HepG2 (cell line): ENCODE measurements around the gene APBB1. TPM values are rescaled to one million over a fixed set of nuclear protein-coding genes. Genes with fewer than 3 reads are reported as not detected.

Experiments
- ATAC-seq: fragments of 200-7000 bp; cut with Tn5 transposase; 3 replicates; pipeline ENCODE4 v1.9.1; 2020; ENCODE audit warnings: mild to moderate bottlenecking, moderate library complexity
- BruUV-seq: library from RNA; stranded (reverse); fragments of 400-500 nt; replicated peaks from 2 replicates; lab custom pipeline; 2021; lab: Mats Ljungman, UMichigan
- CTCF ChIA-PET: fragments of 300-600 bp; formaldehyde crosslinking; extraction: SDS; loops from one replicate; lab custom pipeline; 2021; ENCODE audit warnings: low total read pairs, inconsistent platforms, low intra/inter-chr PET ratio; lab: Yijun Ruan, JAX
- POLR2A ChIA-PET: fragments of 350-600 bp; sonication (Branson Sonifier 250); formaldehyde crosslinking; loops from one replicate; lab custom pipeline; 2020; ENCODE audit warnings: antibody characterized with exemption, inconsistent platforms; lab: Yijun Ruan, JAX
- DNase-seq: peaks from one replicate; pipeline ENCODE4 v3.0.0-alpha.2; 2015; ENCODE audit warnings: low spot score
- FAIRE-seq: peaks from 3 replicates; lab custom pipeline; 2011; peaks lifted over from hg19 to GRCh38; lab: Jason Lieb, UNC
- H2AFZ ChIP-seq: one replicate; pipeline ENCODE4 v1.6.1; 2011; ENCODE audit warnings: low read length, inconsistent platforms
- H3K27ac ChIP-seq: fragments of 300-600 bp; 3 replicates; pipeline ENCODE4 v1.8.0; 2011; ENCODE audit warnings: mixed run types, mild to moderate bottlenecking, mixed read lengths, low read length, inconsistent platforms; ENCODE audit not compliant: insufficient read depth; ENCODE audit errors: extremely low read length
- H3K27me3 ChIP-seq, 2 experiments: fragments of 200-600 bp in 1 of 2; 2 replicates in 1 of 2; 3 replicates in 1 of 2; pipeline versions ENCODE4 v1.6.0 to v1.8.0; 2011; ENCODE audit warnings: low read length in 2 of 2, mild to moderate bottlenecking in 2 of 2, moderate library complexity in 2 of 2, inconsistent platforms in 1 of 2; ENCODE audit not compliant: insufficient read depth in 2 of 2, control insufficient read depth in 1 of 2
- H3K36me3 ChIP-seq, 2 experiments: fragments of 200-600 bp in 1 of 2; replicated peaks in 1 of 2; 2 replicates in 1 of 2; 3 replicates in 1 of 2; pipeline versions ENCODE4 v1.5.1 to v1.8.0; 2011; ENCODE audit warnings: low read length in 2 of 2, inconsistent platforms in 1 of 2; ENCODE audit not compliant: insufficient read depth in 2 of 2, control insufficient read depth in 1 of 2
- H3K4me1 ChIP-seq: 2 replicates; pipeline ENCODE4 v1.5.1; 2012; ENCODE audit warnings: low read length, inconsistent platforms; ENCODE audit not compliant: insufficient read depth
- H3K4me2 ChIP-seq: 2 replicates; pipeline ENCODE4 v1.6.0; 2011; ENCODE audit warnings: low read depth, low read length, inconsistent platforms
- H3K4me3 ChIP-seq, 3 experiments: fragments of 200-600 bp in 1 of 3; sonication (generic), shearing (Covaris generic) in 1 of 3; replicated peaks in 1 of 3; 2 replicates each; pipeline ENCODE4 v1.5.1; 2011 to 2016; ENCODE audit warnings: low read length in 3 of 3, inconsistent platforms in 2 of 3, low read depth in 2 of 3, mild to moderate bottlenecking in 2 of 3, control low read depth in 1 of 3, mixed read lengths in 1 of 3; ENCODE audit not compliant: insufficient read depth in 1 of 3
- H3K79me2 ChIP-seq: one replicate; pipeline ENCODE4 v1.6.1; 2011; ENCODE audit warnings: low read length, inconsistent platforms; ENCODE audit not compliant: insufficient read depth
- H3K9ac ChIP-seq: 2 replicates; pipeline ENCODE4 v1.6.0; 2011; ENCODE audit warnings: mild to moderate bottlenecking, low read depth, low read length, inconsistent platforms; ENCODE audit not compliant: insufficient read depth
- H3K9me3 ChIP-seq: 2 replicates; pipeline ENCODE4 v1.5.1; 2012; ENCODE audit warnings: mild to moderate bottlenecking, low read length
- H4K20me1 ChIP-seq: 2 replicates; pipeline ENCODE4 v1.6.0; 2011; ENCODE audit warnings: inconsistent platforms, mild to moderate bottlenecking, low read length, moderate library complexity; ENCODE audit not compliant: insufficient read depth
- ARNT2 ChIP-seq: sonication (generic); formaldehyde crosslinking; IDR thresholded peaks from 2 replicates; pipeline ENCODE4 v1.8.0; 2022; ENCODE audit warnings: mild to moderate bottlenecking, low read depth, missing genetic modification reagents, moderate library complexity
- CBX2 ChIP-seq, 2 experiments: fragments of 200-600 bp in 1 of 2; sonication (generic); formaldehyde crosslinking in 1 of 2; IDR thresholded peaks; 2 replicates each; pipeline versions ENCODE4 v1.7.0 to v1.8.1; 2018 to 2022; ENCODE audit warnings: low read depth in 2 of 2, low read length in 1 of 2, mild to moderate bottlenecking in 1 of 2, missing genetic modification reagents in 1 of 2
- FOSL1 ChIP-seq: sonication (generic); formaldehyde crosslinking; IDR thresholded peaks from 2 replicates; pipeline ENCODE4 v1.9.0; 2021; ENCODE audit warnings: missing genetic modification reagents, borderline replicate concordance
- FOXO1 ChIP-seq: sonication (generic); formaldehyde crosslinking; IDR thresholded peaks from 2 replicates; pipeline ENCODE4 v1.4.0; 2020; ENCODE audit warnings: missing genetic modification reagents
- MXD4 ChIP-seq: IDR thresholded peaks from 2 replicates; pipeline ENCODE4 v1.6.1; 2016; ENCODE audit warnings: mild to moderate bottlenecking, missing biosample characterization, missing genetic modification reagents
- NFYC ChIP-seq: IDR thresholded peaks from 2 replicates; pipeline ENCODE4 v1.6.1; 2016; ENCODE audit warnings: missing genetic modification reagents, missing compliant biosample characterization
- NR3C1 ChIP-seq: sonication (generic); formaldehyde crosslinking; IDR thresholded peaks from 2 replicates; pipeline ENCODE4 v1.4.0; 2020; ENCODE audit warnings: missing genetic modification reagents
- ZBTB42 ChIP-seq: sonication (generic); formaldehyde crosslinking; IDR thresholded peaks from 2 replicates; pipeline ENCODE4 v1.5.0; 2020; ENCODE audit warnings: mild to moderate bottlenecking, missing genetic modification reagents
- ZNF280D ChIP-seq: sonication (generic); formaldehyde crosslinking; IDR thresholded peaks from 2 replicates; pipeline ENCODE4 v1.5.1; 2020; ENCODE audit warnings: mild to moderate bottlenecking, missing genetic modification reagents
- ZNF329 ChIP-seq: sonication (generic); formaldehyde crosslinking; IDR thresholded peaks from 2 replicates; pipeline ENCODE4 v1.9.0; 2021; ENCODE audit warnings: low read depth, mild to moderate bottlenecking, missing genetic modification reagents
- ZNF33A ChIP-seq: sonication (generic); formaldehyde crosslinking; IDR thresholded peaks from 2 replicates; pipeline ENCODE4 v1.5.1; 2020; ENCODE audit warnings: missing genetic modification reagents, mild to moderate bottlenecking, moderate library complexity, borderline replicate concordance
- ZNF362 ChIP-seq: sonication (generic); formaldehyde crosslinking; IDR thresholded peaks from 2 replicates; pipeline ENCODE4 v1.4.0; 2020; ENCODE audit warnings: missing genetic modification reagents, mild to moderate bottlenecking, borderline replicate concordance
- ZNF383 ChIP-seq: sonication (generic); formaldehyde crosslinking; IDR thresholded peaks from 2 replicates; pipeline ENCODE4 v1.4.0; 2020; ENCODE audit warnings: missing genetic modification reagents, mild to moderate bottlenecking, borderline replicate concordance
- ZNF780A ChIP-seq: sonication (generic); formaldehyde crosslinking; IDR thresholded peaks from 2 replicates; pipeline ENCODE4 v1.8.0; 2022; ENCODE audit warnings: mild to moderate bottlenecking, missing genetic modification reagents, moderate library complexity
- ZNF83 ChIP-seq: sonication (generic); formaldehyde crosslinking; IDR thresholded peaks from 2 replicates; pipeline ENCODE4 v1.4.0; 2020; ENCODE audit warnings: missing genetic modification reagents, mild to moderate bottlenecking, borderline replicate concordance
- ZUFSP ChIP-seq: sonication (generic); formaldehyde crosslinking; IDR thresholded peaks from 2 replicates; pipeline ENCODE4 v1.9.0; 2021; ENCODE audit warnings: missing genetic modification reagents, mild to moderate bottlenecking, borderline replicate concordance
- WGBS: methylation state at CpG from one replicate; pipeline ENCODE4 v1.1.6; 2017; ENCODE audit warnings: low lambda C conversion rate; 5-methylcytosine and 5-hydroxymethylcytosine counted together
- in situ Hi-C: cut with HindIII; loops from 2 replicates; pipeline ENCODE4 v1.10.0; 2017; ENCODE audit warnings: low pct_unique_long_range_greater_than_20kb; ENCODE audit not compliant: extremely low pct_ligation_motif_present
- intact Hi-C: fragments of 100-400 bp; cut with micrococcal nuclease; formaldehyde crosslinking; loops from one replicate; pipeline ENCODE4 v1.10.0; 2022; ENCODE audit not compliant: unreplicated experiment
- polyA plus RNA-seq, 8 experiments: library from polyadenylated mRNA; depleted of rRNA in 3 of 8; stranded (reverse) in 7 of 8; unstranded in 1 of 8; fragments of >200 nt; fragmentation: Illumina TruSeq in 4 of 8; extraction: Trizol in 4 of 8; gene quantifications; 2 replicates each; pipeline versions ENCODE4 v1.2.1 to v1.2.3, GENCODE V29; 2011 to 2016; ENCODE audit warnings: low read depth in 4 of 8, missing spikeins in 1 of 8, mixed read lengths in 1 of 8; ENCODE audit not compliant: insufficient read depth in 1 of 8
- total RNA-seq, 5 experiments: library from RNA; depleted of rRNA; stranded (reverse); fragments of >200 nt; fragmentation: Illumina TruSeq; extraction: Trizol; gene quantifications; 2 replicates each; pipeline ENCODE4 v1.2.3, GENCODE V29; 2016; ENCODE audit warnings: low read depth in 1 of 5

The APBB1 gene
- total and polyA plus RNA-seq, 2 of the 13 experiments (the other 11 are each of a cell fraction or from before 2014, with no cell fraction given): 1.7 to 3.5 TPM

GRCh38 chr11:6385046-6385777, 33.7 kb downstream of the APBB1 start (continued):
- TF ChIP-seq ZNF329 (CRISPR knock-in tag): no peak
- TF ChIP-seq, all 625 proteins: peak for 0

GRCh38 chr11:6378640-6378989, 40.3 kb downstream of the APBB1 start:
- no peak for ATAC-seq

More at GRCh38 chr11:6378640-6378989, 40.3 kb downstream of the APBB1 start:
- no peak overlapping the region for H3K27ac ChIP-seq
- no peak overlapping the region for H2AFZ ChIP-seq
- in situ Hi-C loops (no loop called here), intact Hi-C loops (no loop called here)
- no peaks in the 10 kb centered on the region for H3K36me3 ChIP-seq
- ChIA-PET CTCF (interaction anchor here (1.1 to 2.6 kb wide), 6 partner anchors 16 to 327 kb away, joined by 3 to 28 read pairs (median 5); no protein-coding TSS in a partner anchor), POLR2A (interaction anchor here (1.0 to 1.6 kb wide), 7 partner anchors 41 to 305 kb away, joined by 3 to 15 read pairs (median 6); partner anchors contain the start of genes APBB1, HPX and MRPL17)
- BruUV-seq: no TSS peak
- no peaks in the 10 kb centered on the region for H3K9me3 ChIP-seq
- no peaks in the 10 kb centered on the region for H3K4me1 ChIP-seq
- H3K27me3 ChIP-seq: peaks cover 1 to 8% of the 10 kb centered on the region in 2 experiments; a peak in 2 of 5 replicates
- H3K79me2 ChIP-seq: no peaks in the 10 kb centered on the region
- H3K9ac ChIP-seq: no peak overlapping the region
- H4K20me1 ChIP-seq: no peaks in the 10 kb centered on the region
- no peak overlapping the region for H3K4me2 ChIP-seq
- no peak for DNase-seq
- no peak for FAIRE-seq
- TF ChIP-seq ZBTB42 (CRISPR knock-in tag): no peak
- no peak for TF ChIP-seq ZNF362
- TF ChIP-seq ZNF33A (CRISPR knock-in tag): no peak
- no peak for TF ChIP-seq ARNT2 (CRISPR knock-in tag)
- TF ChIP-seq NR3C1 (CRISPR knock-in tag): no peak
- no peak for TF ChIP-seq ZUFSP (CRISPR knock-in tag)
- no peak for TF ChIP-seq FOXO1 (CRISPR knock-in tag)
- no peak for TF ChIP-seq ZNF780A
- TF ChIP-seq CBX2 (IDR thresholded peaks at IDR 0.05; ENCODE audit: low read depth, low read length): no peak
- TF ChIP-seq CBX2 (CRISPR knock-in tag; IDR thresholded peaks at IDR 0.05; ENCODE audit: low read depth): no peak
- TF ChIP-seq ZNF383 (CRISPR knock-in tag): no peak
- no peak for TF ChIP-seq FOSL1 (CRISPR knock-in tag)
- no peak for TF ChIP-seq ZNF280D (CRISPR knock-in tag)
- no peak for TF ChIP-seq MXD4
- TF ChIP-seq ZNF83 (CRISPR knock-in tag): no peak
- TF ChIP-seq NFYC (CRISPR knock-in tag): no peak
- TF ChIP-seq, all 625 proteins: peak for 0
- no peak overlapping the region for H3K4me3 ChIP-seq
- WGBS: 43% methylated on average over 5 of the region's 5 CpGs
